HG03378 (cell line): ENCODE measurements around the gene HTRA3.

Source experiments
- ATAC-seq: cut with Tn5 transposase; IDR thresholded peaks from one replicate; pipeline ENCODE4 v1.9.1; 2021; ENCODE audit warnings: mild to moderate bottlenecking, moderate library complexity; ENCODE audit not compliant: unreplicated experiment

Gene HTRA3

DNA sequence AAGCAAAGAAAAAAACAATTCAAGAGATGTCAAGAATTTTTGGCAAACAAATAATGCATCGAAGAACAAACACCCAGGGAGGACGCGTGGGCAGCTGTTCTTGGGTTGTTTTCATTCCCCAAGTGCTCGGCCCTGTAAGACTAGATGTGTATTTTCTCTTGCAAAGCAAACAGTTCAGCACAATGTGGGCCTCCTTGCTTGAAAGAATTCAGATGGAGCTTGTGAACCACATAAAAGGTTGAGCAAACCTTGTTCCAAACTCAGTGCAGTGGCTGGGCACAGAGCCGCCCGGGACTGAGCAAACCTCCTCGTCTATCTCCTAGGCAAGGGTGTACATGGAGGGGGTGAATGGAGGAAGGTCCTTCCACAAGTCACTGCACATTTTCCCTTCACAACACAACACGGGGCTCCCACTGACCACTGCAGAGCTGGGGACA is 82.4 kb downstream of the HTRA3 start:
- ATAC-seq: no peak

DNA sequence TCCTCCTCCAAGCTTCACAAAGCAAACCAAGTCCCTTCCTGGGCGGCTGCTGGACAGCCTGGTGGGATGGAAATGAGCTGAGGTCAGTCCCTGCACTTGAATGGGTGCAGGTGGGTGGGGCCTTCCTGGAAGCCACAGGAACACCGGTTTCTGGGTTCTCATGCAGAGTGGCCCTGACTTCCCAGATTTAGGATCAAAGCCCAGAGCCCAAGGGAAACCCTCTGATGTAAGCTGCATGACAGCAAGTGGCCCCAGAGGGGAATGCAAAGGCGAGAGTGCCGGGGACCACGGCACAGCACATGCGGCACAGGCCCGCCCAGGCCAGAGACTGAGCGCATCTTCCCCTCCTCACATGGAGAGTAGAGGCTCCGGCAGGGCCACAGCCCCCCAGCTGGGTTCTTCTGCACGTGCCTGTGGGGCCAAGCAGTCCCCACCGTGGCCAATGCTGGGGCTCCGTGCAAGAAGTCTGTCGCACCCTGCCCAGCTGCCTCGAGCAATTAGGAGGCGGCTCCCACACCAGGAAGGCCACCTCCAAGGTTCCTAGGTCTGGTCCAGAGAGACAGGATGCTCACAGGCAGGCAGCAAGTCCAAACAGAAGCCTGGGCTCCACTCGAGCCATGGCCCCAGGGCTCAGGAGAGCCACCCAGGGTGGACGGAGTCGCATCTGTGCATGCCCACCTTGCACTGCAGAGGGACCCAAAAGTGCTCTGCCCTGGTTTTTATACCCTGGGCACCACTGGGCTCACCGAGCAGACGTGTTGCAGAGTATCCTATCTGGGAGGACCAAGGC is 83.0 kb downstream of the HTRA3 start:
- no peak for ATAC-seq

DNA sequence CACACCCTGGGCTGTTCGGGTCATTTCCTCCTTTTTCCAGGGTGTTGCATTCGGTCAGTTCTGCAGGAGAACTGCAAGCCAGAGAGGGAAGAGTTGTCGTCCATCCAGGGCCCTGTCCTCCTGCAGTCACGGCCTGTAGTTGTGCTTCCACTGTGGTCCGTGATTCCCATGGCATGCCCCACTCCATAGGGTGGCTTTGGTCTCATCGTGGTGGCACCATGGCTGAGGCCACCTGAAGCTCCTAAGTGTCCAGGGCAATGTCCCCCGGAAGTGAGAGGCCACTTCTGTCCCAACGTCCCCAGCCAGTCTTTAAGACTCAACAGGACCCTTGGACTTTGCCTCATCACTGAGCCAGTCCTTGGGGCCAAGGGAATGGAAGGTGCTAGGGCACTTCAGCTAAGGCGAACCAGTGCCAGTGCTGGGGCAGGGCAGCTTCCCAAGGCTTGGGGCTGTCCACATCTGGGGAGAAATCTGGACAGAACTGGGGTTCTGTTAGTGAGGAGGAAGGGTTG is 83.7 kb downstream of the HTRA3 start:
- no peak for ATAC-seq

DNA sequence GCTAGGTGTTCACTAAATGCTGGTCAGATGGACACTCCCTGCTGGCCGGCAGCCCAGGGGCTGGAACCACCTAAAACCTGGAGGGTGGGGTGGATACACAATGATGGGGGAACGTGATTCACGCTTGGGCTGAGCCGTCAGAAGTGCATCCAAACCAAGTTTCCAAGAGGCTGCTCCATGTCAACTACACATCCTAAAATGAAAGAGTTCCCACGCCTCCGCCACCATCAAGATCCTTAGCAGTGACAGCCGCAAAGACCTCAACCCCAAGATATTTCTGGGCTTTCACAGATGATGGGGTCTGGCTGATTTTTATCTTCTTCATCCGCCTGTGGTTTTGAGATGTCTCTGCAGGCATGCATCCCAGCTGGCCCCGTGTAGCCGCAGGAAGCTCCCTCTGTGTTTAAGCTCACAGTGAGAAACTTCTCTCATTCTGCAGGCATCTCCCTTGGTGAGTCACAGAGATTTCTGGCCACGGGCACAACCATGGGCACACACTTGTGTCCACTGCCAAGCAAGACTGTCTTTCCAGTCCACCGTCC is 84.4 kb downstream of the HTRA3 start:
- no peak for ATAC-seq

DNA sequence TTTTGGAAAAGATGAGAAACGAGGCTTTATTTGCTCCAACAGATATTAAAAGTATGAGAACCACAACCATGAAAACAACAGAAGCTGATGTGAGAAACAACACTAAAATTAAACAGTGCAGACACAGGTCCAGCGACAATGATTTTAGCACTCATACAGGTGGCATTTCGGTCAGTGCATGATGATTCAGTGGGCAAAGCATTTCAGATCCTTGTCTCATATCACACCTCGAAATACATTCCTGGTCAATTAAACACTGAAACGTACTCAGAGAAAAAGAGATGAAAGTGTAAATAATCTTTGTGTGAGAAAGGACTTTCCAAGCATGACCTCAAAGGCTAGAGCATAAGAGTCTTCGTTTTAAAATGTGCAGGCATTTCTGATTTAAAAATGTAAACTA is 85.8 kb downstream of the HTRA3 start:
- no peak for ATAC-seq

DNA sequence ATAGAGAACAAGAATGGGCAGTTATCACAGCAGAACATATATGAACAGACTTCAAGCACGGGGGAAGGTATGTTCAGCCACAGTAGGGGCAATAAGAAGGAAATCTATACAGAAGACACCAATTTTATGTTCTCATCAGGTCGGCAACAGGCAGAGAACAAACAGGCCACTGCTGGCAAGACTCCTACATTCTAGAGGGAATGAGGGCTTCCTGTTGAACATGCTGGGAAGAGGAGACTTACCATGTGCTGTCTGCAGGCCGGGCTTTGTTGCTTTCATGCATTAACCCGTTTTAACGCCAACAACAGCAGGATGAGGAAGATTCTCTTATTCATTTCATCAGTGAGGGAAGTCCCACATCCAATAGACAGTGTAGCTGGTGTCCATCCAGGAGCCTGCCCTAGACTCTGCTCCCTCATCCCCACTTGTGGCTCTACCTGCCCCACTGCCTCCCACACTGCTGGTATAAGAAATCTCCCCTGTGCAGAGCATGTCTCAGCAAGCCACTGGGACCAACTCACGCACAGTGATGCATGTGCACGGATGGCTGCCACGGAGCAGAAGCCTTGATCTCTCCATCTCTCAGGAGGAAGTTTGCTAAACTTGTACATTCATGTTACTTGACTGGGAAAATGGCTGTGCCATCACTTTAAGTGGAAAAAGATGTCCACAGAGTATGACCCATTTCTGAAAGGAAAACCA is 86.5 kb downstream of the HTRA3 start:
- no peak for ATAC-seq
